ENCODE measurements around the gene HNRNPA1. TPM values are rescaled to one million over a fixed set of nuclear protein-coding genes. Genes with fewer than 3 reads are reported as not detected.

HNRNPA1 gene
- total and polyA plus RNA-seq, 9 of the 15 experiments (the other 6 are each of a cell fraction or from before 2014, with no cell fraction given) = 1,166 to 2,703 (median 1,815) TPM

DNA sequence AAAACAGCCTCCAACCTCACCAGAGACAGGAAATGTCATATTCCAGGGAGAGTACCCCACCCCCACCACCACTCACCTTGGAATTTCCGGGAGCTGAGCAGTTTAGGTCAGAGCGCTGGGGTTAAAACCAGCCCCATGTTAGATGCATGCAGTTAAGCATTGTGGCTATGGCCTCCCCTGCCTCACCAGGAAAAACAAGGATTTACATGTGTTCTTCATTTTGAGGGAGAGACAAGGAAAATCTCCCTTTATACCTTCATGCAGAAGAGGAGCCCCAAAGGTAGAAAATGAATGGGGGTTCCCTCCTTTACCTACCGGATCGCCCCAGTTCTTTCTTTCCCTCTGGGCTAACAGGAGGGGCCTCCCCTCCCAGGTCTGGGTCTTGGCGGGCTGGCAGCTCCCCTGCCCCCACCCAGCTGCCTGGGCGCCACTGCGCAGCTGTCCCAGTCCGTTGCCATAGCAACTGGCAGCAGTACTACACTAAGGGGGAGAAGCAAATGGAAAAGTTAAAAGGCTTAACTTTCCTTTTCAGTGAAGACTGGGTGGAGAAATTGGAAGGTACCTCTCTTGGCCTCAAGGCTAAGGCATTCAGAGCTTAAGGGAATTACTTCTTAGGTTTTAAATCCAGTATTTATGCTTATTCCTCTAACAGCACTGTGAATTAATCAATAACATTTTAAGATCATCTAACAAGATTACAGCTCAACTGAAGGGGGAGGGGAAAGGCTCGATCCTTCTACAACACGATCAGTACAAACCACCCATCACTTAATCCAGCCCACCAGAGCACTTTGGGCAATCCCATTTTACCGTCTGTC, 21.1 kb upstream of the HNRNPA1 start (continued):
- TF ChIP-seq, protein P1, sequence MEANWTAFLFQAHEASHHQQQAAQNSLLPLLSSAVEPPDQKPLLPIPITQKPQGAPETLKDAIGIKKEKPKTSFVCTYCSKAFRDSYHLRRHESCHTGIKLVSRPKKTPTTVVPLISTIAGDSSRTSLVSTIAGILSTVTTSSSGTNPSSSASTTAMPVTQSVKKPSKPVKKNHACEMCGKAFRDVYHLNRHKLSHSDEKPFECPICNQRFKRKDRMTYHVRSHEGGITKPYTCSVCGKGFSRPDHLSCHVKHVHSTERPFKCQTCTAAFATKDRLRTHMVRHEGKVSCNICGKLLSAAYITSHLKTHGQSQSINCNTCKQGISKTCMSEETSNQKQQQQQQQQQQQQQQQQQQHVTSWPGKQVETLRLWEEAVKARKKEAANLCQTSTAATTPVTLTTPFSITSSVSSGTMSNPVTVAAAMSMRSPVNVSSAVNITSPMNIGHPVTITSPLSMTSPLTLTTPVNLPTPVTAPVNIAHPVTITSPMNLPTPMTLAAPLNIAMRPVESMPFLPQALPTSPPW (CRISPR knock-in tag; IDR thresholded peaks at IDR 0.05) = peak; percentile 72
- TF ChIP-seq, protein P2, sequence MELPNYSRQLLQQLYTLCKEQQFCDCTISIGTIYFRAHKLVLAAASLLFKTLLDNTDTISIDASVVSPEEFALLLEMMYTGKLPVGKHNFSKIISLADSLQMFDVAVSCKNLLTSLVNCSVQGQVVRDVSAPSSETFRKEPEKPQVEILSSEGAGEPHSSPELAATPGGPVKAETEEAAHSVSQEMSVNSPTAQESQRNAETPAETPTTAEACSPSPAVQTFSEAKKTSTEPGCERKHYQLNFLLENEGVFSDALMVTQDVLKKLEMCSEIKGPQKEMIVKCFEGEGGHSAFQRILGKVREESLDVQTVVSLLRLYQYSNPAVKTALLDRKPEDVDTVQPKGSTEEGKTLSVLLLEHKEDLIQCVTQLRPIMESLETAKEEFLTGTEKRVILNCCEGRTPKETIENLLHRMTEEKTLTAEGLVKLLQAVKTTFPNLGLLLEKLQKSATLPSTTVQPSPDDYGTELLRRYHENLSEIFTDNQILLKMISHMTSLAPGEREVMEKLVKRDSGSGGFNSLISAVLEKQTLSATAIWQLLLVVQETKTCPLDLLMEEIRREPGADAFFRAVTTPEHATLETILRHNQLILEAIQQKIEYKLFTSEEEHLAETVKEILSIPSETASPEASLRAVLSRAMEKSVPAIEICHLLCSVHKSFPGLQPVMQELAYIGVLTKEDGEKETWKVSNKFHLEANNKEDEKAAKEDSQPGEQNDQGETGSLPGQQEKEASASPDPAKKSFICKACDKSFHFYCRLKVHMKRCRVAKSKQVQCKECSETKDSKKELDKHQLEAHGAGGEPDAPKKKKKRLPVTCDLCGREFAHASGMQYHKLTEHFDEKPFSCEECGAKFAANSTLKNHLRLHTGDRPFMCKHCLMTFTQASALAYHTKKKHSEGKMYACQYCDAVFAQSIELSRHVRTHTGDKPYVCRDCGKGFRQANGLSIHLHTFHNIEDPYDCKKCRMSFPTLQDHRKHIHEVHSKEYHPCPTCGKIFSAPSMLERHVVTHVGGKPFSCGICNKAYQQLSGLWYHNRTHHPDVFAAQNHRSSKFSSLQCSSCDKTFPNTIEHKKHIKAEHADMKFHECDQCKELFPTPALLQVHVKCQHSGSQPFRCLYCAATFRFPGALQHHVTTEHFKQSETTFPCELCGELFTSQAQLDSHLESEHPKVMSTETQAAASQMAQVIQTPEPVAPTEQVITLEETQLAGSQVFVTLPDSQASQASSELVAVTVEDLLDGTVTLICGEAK (IDR thresholded peaks at IDR 0.05) = 0 out of 2 replicates have a peak, but pooled peaks have one; percentile 22
- TF ChIP-seq, protein P2 (CRISPR knock-in tag; IDR thresholded peaks at IDR 0.05) = no peak
- TF ChIP-seq SMARCA4 (IDR thresholded peaks at IDR 0.05) (peak; percentile 13; the same call in 1 of the 2 replicates), POLR2G (IDR thresholded peaks at IDR 0.05; ENCODE audit: low read depth, low read length) (peak; percentile 55), TCFL5 (CRISPR knock-in tag; conservative IDR thresholded peaks at IDR 0.05) (no peak)
- TF ChIP-seq, protein P3, sequence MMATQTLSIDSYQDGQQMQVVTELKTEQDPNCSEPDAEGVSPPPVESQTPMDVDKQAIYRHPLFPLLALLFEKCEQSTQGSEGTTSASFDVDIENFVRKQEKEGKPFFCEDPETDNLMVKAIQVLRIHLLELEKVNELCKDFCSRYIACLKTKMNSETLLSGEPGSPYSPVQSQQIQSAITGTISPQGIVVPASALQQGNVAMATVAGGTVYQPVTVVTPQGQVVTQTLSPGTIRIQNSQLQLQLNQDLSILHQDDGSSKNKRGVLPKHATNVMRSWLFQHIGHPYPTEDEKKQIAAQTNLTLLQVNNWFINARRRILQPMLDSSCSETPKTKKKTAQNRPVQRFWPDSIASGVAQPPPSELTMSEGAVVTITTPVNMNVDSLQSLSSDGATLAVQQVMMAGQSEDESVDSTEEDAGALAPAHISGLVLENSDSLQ (IDR thresholded peaks at IDR 0.05) = 0 out of 2 replicates have a peak, but pooled peaks have one; percentile 4

Measured in K562 (cell line).